Measurements from ENCODE around the gene GIGYF1.

GIGYF1 gene, protein sequence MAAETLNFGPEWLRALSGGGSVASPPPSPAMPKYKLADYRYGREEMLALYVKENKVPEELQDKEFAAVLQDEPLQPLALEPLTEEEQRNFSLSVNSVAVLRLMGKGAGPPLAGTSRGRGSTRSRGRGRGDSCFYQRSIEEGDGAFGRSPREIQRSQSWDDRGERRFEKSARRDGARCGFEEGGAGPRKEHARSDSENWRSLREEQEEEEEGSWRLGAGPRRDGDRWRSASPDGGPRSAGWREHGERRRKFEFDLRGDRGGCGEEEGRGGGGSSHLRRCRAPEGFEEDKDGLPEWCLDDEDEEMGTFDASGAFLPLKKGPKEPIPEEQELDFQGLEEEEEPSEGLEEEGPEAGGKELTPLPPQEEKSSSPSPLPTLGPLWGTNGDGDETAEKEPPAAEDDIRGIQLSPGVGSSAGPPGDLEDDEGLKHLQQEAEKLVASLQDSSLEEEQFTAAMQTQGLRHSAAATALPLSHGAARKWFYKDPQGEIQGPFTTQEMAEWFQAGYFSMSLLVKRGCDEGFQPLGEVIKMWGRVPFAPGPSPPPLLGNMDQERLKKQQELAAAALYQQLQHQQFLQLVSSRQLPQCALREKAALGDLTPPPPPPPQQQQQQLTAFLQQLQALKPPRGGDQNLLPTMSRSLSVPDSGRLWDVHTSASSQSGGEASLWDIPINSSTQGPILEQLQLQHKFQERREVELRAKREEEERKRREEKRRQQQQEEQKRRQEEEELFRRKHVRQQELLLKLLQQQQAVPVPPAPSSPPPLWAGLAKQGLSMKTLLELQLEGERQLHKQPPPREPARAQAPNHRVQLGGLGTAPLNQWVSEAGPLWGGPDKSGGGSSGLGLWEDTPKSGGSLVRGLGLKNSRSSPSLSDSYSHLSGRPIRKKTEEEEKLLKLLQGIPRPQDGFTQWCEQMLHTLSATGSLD (N-terminal part only)

DNA sequence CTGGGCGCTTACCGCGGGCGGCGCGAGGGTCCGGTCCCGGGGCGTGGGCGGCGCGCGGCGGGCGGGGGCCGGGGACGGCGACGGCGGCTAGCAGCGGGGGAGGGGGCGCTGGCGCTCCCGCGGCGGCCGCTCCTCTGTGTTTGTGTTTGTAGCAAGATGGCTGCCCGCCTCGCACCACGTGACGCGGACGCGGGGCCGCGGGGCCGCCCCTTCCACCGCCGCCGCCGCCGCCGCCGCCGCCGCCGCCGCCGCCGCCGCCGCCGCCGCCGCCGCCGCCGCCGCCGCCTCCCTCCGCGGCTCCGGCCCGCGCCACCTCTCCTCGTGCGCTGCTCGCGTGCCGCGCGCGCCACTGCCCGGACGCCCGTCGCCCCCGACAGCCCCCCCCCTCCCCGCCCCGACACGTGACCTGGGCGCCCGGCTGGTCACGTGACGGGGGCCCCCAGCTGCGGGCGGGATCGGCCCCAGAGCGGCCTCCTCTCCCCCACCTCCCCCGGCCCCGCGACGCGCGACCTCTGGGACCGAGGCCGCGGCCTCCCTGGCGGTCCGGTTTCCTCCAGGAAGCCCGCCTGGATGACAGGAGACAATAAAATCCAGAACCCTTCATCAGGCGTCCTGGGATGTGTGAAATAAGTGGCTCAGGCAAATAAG is at the start of gene GIGYF1:
Gene GIGYF1, minus strand, starts transcription at position 153 of the 648 bp plus-strand sequence. CDS start 6,012 bp downstream, outside the sequence.
- peak within 1 kb of the TSS; percentile 90 for H3K4me3 ChIP-seq (ENCODE audit: low read depth, low read length)
- peak; percentile 83 for DNase-seq (ENCODE audit: low read depth)

DNA sequence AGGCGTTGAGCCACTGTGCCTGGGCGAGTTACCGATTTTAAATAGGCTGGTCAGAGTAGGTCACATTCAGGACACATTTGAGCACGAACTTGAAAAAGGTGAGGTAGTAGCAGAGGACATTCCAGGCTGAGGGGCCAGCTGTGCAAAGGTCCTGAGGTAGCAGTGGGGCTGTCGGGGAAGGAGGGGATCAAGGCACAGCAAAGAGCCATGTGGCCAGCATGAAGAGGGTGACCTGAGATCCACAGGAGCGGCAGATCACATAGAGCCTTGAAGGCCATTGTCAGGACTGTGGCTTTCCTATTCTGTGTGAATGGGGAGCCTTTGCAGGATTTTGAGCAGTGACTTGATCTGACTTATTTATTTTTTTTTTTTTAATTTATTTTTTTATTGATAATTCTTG is 45.9 kb upstream of the GIGYF1 start:
- no peak for DNase-seq (ENCODE audit: low read depth)
- TF ChIP-seq, protein P1, sequence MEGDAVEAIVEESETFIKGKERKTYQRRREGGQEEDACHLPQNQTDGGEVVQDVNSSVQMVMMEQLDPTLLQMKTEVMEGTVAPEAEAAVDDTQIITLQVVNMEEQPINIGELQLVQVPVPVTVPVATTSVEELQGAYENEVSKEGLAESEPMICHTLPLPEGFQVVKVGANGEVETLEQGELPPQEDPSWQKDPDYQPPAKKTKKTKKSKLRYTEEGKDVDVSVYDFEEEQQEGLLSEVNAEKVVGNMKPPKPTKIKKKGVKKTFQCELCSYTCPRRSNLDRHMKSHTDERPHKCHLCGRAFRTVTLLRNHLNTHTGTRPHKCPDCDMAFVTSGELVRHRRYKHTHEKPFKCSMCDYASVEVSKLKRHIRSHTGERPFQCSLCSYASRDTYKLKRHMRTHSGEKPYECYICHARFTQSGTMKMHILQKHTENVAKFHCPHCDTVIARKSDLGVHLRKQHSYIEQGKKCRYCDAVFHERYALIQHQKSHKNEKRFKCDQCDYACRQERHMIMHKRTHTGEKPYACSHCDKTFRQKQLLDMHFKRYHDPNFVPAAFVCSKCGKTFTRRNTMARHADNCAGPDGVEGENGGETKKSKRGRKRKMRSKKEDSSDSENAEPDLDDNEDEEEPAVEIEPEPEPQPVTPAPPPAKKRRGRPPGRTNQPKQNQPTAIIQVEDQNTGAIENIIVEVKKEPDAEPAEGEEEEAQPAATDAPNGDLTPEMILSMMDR (IDR thresholded peaks at IDR 0.05; ENCODE audit: insufficient read depth, low read depth, low read length, missing control alignments): no peak

More for the DNA sequence above, at the start of gene GIGYF1:
- TF ChIP-seq, protein P1 (IDR thresholded peaks at IDR 0.05; ENCODE audit: insufficient read depth, low read depth, low read length, missing control alignments): no peak

DNA sequence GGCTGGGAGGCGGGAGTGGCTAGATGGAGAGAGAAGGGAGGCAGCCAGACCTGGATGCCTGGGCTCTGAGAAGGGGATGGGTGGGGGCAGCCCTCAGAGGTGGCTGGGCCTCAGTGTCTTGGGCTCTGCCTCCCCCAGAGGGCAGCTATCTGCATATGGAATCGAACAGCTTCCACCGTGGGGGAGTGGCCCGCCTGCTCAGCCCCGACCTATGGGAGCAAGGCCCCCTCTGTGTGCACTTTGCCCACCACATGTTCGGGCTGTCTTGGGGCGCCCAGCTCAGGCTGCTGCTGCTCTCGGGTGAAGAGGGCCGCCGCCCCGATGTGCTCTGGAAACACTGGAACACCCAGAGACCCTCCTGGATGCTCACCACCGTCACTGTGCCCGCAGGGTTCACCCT is 42.6 kb upstream of the GIGYF1 start:
- DNase-seq (ENCODE audit: low read depth): no peak
- TF ChIP-seq, protein P1 (IDR thresholded peaks at IDR 0.05; ENCODE audit: insufficient read depth, low read depth, low read length, missing control alignments): no peak
- H3K4me3 ChIP-seq (ENCODE audit: low read depth, low read length): no peak overlapping the region

More for the DNA sequence above, 45.9 kb upstream of the GIGYF1 start:
- no peak overlapping the region for H3K4me3 ChIP-seq (ENCODE audit: low read depth, low read length)

DNA sequence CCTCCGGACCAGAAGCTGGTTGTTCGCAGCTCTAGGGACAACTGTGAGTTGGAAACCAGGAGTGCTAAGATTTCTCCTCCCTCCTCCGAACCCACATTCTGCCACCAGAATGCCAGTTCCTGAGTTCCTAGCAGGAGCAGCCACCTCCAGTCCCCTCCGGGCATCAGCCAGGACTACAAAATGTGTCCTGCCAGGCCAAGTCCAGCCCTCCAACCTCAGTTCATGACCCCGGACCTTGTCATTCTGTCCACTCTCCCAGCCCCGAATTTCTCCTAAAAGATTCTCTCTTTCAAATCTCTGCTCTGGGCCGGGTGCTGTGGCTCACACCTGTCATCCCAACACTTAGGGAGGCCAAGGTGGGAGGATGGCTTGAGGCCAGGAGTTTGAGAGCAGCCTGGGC is 41.7 kb upstream of the GIGYF1 start:
- H3K4me3 ChIP-seq (ENCODE audit: low read depth, low read length): no peak overlapping the region
- DNase-seq (ENCODE audit: low read depth): no peak
- TF ChIP-seq, protein P1 (IDR thresholded peaks at IDR 0.05; ENCODE audit: insufficient read depth, low read depth, low read length, missing control alignments): no peak

DNA sequence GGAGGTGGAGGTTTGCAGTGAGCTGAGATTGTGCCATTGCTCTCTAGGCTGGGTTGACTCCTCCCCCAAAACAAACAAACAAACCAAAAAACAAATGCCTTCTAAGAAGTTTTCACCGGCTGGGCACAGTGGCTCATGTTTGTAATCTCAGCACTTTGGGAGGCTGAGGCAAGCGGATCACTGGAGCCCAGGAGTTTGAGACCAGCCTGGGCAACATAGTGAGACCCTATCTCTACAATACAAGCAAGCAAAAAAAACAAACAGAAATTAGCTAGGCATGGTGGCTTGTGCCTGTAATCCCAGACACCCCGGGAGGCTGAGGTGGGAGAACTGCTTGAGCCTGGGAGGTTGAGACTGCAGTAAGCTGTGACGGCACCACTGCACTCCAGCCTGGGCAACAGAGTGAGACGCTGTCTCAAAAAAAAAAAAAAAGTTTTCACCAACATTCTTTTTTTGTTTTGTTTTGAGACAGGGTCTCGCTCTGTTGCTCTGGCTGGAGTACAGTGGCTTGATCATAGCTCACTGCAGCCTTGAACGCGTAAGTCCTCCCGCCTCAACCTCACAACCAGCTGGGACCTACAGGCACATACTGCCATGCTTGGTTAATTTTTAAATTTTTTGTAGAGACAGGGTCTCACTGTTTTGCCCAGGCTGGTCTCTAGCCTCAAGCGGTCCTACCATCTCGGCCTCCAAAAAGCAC is 38.0 kb upstream of the GIGYF1 start:
- TF ChIP-seq, protein P1 (IDR thresholded peaks at IDR 0.05; ENCODE audit: insufficient read depth, low read depth, low read length, missing control alignments): no peak
- no peak overlapping the region for H3K4me3 ChIP-seq (ENCODE audit: low read depth, low read length)
- DNase-seq (ENCODE audit: low read depth): no peak

Measured in GM12865 (cell line).